Omental fat pad (tissue), 4 donors: Measurements from ENCODE around the gene CELF4. TPM values are rescaled to one million over a fixed set of nuclear protein-coding genes. Genes with fewer than 3 reads are reported as not detected.

Experiments used
- ATAC-seq: fragments of 150-250 bp; one replicate; pipeline ENCODE4 v1.9.1; 2016; ENCODE audit warnings: mild to moderate bottlenecking, moderate library complexity; ENCODE audit not compliant: low FRiP score
- DNase-seq: peaks from one replicate; pipeline ENCODE4 v3.0.0-alpha.2; 2019; ENCODE audit warnings: low spot score
- total RNA-seq, 4 donors: library from RNA; depleted of rRNA; stranded (reverse); fragments of >200 nt; gene quantifications; one replicate each; pipeline ENCODE4 v1.1.0, GENCODE V29; 2016
- TF ChIP-seq, protein P1 (sequence below), 3 donors: fragments of 450-650 bp; IDR thresholded peaks; one replicate each; pipeline ENCODE4 v1.5.1; 2016 to 2017; ENCODE audit warnings: antibody characterized with exemption in 3 of 3, mild to moderate bottlenecking in 3 of 3, moderate library complexity in 2 of 3

CELF4 gene
- under 1 TPM in 2 of 4 donors, not detected in 2; 0.37 to 0.47 TPM for total RNA-seq

DNA sequence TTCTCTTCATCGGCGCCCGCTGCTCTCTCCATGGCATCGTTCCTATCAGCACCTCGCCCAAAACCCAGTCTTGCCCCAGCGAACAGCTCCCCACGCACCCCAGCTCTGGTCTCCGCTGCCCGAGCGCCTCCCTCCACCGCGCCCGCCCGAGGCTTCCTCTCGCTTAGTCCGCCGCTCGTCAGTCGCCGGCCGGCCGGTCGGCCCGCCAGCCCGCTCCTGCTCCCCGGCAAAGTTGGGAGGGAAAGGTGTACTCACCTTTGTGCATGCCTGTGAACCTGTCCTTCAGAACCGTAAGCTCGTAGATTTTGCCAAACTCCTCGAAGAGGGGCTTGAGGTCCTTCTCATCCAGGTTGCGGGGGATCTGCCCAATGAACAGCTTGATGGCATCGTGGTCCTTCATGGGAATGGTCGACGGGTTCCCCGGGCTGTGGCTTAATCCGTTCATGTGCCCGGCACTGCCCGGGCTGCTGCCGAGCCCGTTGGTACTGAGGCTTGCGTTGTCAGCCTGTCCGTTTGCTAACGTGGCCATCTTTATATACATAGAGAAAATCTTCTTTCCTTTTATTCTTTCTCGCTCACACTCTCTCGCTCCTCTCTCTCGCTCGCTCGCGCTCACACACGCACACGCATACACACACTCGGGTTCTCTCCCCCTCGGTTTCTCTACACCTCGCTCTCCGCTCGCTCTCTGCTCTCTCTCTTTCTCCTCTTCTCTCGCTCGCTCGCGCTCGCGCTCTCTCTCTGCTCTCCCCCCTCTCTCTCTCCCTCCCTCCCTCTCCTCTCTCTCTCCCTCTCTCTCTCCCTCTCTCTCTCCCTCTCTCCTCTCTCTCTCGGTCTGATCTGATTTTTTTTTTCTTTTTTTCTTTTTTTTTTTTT, at the start of gene CELF4:
TSS of gene CELF4 (minus strand) at position 698 of the 876 bp plus-strand sequence.
- ATAC-seq (no peak), DNase-seq (no peak)
- TF ChIP-seq, protein P1, sequence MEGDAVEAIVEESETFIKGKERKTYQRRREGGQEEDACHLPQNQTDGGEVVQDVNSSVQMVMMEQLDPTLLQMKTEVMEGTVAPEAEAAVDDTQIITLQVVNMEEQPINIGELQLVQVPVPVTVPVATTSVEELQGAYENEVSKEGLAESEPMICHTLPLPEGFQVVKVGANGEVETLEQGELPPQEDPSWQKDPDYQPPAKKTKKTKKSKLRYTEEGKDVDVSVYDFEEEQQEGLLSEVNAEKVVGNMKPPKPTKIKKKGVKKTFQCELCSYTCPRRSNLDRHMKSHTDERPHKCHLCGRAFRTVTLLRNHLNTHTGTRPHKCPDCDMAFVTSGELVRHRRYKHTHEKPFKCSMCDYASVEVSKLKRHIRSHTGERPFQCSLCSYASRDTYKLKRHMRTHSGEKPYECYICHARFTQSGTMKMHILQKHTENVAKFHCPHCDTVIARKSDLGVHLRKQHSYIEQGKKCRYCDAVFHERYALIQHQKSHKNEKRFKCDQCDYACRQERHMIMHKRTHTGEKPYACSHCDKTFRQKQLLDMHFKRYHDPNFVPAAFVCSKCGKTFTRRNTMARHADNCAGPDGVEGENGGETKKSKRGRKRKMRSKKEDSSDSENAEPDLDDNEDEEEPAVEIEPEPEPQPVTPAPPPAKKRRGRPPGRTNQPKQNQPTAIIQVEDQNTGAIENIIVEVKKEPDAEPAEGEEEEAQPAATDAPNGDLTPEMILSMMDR (IDR thresholded peaks at IDR 0.05) = no peak

DNA sequence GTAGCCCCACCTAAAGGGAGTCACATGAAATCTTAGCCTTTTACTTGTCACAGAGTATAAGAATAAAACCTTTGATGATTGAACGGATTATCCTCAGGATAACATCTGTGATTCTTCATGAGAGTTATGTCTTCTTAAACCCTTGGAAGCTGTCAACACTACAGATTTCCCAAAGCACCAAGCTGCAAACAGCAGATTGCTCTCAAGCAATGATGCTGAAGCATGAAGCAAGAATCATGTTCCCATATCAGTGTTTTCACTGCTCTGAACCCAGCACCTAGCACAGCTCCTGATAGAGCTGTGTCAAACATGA, 47.6 kb upstream of the CELF4 start:
- no peak for DNase-seq
- no peak for ATAC-seq
- TF ChIP-seq, protein P1 (IDR thresholded peaks at IDR 0.05) = no peak

DNA sequence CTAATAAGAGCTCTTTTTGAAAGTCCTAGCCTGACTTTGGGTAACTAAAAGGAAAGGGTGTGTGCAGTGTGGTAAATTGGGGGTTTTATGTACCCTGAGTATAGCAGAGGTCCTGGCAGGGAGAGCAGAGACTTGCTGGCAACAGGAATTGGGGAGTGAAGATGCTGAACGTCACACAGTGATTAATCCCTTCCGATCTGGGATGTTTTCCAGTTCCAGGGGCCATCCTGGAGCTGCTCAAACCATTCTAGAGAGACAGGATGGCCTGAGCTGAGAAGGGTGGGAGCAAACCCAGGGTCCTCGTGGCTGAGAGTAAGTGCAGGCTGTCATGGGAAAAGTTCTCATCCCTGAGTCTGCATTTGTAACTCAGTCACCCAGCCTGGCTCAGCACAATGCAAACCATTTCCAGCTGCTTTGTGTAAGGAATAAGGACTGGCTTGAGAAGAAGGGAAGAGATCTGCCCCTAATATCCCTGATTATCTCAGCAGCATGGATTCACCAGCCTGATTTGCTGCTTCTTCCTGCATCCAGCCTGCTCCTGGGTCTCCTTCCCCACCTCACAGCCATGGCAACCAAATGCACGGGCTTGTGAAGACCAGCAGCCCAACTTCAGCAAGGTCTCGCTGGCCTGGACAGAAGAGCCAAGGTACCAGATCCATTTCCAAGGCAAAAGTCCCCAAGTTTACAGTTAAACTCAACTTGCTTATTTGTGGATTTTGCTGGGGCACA, 47.1 kb upstream of the CELF4 start:
- TF ChIP-seq, protein P1 (IDR thresholded peaks at IDR 0.05) = no peak
- DNase-seq (no peak), ATAC-seq (no peak)

DNA sequence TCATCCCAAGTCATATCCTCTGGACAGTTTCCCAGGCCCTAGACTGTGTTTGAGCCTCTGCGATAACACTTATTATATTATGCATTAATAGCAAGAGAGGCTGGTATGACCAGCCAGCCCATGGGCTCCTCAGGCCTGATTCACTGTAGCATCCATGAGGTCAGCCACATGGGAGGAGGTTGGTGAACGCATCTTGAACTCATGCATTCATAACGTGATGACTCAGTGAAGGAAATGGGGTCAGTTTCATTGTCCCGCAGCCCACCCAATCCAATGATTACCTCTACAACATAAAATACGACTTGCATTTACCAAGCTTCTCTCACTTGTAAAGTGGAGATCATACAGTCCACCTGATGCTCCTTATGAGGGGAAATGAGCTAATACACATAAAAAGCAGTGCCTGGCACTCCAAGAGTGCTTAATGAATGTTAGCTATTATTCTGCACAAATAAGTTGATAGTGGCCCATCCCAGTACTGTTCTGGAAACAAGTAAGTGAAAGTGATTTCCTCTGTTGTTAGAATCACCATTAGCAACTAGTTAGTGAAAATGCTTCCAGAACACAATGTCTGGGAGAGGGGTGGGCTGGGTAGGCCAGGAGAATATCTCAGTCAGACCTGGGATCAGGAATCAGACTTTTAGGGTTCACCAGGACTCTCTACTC, 46.1 kb upstream of the CELF4 start:
- DNase-seq (no peak), ATAC-seq (no peak)
- TF ChIP-seq, protein P1 (IDR thresholded peaks at IDR 0.05) = no peak

DNA sequence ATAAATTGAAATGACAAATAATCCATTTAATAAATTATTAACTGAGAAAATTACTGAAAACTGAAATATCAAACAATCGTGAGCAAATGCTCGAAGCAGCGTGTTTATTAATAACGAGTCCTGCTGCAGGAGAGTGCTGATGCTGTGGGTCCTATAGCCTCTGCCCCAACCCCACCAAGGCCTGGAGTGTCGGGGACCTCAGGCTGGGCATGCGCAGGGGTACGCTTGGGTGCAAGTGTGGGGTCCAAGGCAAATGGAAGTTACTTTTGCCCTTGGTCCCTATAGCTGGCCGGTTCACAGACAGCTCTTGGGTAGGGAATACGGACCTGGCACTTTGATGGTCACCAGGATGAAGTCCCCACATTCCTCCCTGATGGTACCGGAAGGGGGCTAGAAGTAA, 43.3 kb upstream of the CELF4 start:
- ATAC-seq = no peak
- no peak for DNase-seq

DNA sequence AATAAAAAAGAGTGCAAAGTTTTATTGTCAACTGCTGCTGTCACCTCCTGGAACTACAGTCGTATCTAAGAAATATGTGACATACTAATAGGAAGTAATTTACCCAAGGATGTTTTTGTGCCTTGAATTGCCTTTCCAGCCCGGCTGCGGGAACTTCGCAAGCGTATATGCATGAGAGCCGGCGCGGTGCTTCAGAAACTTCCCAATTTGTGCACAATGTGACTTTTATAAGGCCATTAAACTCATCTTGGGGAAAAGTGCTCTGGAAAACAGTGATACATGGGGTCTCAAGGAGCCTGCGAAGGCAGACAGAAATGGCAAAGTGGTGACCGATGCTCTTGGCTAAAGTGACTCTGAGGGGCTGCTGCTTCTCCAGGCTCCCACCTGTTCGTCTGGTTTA, 41.7 kb upstream of the CELF4 start:
- TF ChIP-seq, protein P1 (IDR thresholded peaks at IDR 0.05) = no peak
- ATAC-seq = no peak
- DNase-seq = no peak

More for the DNA sequence above, 43.3 kb upstream of the CELF4 start:
- TF ChIP-seq, protein P1 (IDR thresholded peaks at IDR 0.05) = no peak
